Keratinocyte (primary cell): Measurements from ENCODE around the gene C20orf202.

Source experiments
- CTCF ChIP-seq, 3 experiments: IDR thresholded peaks in 1 of 3; conservative IDR thresholded peaks in 1 of 3; optimal IDR thresholded peaks in 1 of 3; 2 replicates in 2 of 3; 3 replicates in 1 of 3; pipeline versions ENCODE3 to v1.5.1; 2011; ENCODE audit warnings: low read length in 3 of 3, mild to moderate bottlenecking in 3 of 3, moderate library complexity in 2 of 3, control low read depth in 1 of 3, inconsistent platforms in 1 of 3; ENCODE audit not compliant: insufficient read depth in 2 of 3; ENCODE audit errors: extremely low read depth in 1 of 3
- EZH2 ChIP-seq: IDR thresholded peaks from one replicate; pipeline ENCODE4 v1.6.1; 2012; ENCODE audit warnings: inconsistent platforms, mild to moderate bottlenecking, low read length, moderate library complexity

DNA sequence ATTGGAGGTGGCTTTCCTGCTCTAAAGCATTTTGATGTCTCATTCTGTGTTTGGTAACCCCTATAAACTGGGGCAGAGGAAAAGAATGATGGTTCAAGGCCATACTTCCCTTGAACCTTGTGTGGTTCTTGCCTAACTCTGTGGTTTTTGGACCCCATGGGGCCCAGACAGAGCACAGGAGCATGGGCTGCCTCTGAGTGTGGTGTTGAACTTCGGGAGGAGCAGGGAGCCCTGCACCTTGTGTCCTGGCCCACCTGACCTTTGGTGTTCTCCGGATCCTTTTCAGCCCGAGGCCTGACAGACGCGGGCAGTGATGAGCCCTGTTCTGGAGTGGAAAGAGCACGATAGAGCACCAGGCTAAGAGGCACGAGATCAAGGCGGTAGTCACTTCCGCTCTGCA is 37.3 kb upstream of the C20orf202 start:
- TF ChIP-seq CTCF (optimal IDR thresholded peaks at IDR 0.05 in 1 of 3, IDR thresholded peaks at IDR 0.05 in 1 of 3, conservative IDR thresholded peaks at IDR 0.05 in 1 of 3; ENCODE audit: extremely low read depth in 1 of 3, insufficient read depth in 2 of 3, low read length in 3 of 3) (no peak), EZH2 (no peak)
